SHP77 treated with DMSO at 0.1 percent for 48 hours (cell line): ENCODE measurements around the gene CRTAC1.

Experiments used
- DNase-seq: peaks from one replicate; lab custom pipeline; 2025; lab: John Stamatoyannopoulos, UW

The CRTAC1 gene, protein sequence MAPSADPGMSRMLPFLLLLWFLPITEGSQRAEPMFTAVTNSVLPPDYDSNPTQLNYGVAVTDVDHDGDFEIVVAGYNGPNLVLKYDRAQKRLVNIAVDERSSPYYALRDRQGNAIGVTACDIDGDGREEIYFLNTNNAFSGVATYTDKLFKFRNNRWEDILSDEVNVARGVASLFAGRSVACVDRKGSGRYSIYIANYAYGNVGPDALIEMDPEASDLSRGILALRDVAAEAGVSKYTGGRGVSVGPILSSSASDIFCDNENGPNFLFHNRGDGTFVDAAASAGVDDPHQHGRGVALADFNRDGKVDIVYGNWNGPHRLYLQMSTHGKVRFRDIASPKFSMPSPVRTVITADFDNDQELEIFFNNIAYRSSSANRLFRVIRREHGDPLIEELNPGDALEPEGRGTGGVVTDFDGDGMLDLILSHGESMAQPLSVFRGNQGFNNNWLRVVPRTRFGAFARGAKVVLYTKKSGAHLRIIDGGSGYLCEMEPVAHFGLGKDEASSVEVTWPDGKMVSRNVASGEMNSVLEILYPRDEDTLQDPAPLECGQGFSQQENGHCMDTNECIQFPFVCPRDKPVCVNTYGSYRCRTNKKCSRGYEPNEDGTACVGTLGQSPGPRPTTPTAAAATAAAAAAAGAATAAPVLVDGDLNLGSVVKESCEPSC

DNA sequence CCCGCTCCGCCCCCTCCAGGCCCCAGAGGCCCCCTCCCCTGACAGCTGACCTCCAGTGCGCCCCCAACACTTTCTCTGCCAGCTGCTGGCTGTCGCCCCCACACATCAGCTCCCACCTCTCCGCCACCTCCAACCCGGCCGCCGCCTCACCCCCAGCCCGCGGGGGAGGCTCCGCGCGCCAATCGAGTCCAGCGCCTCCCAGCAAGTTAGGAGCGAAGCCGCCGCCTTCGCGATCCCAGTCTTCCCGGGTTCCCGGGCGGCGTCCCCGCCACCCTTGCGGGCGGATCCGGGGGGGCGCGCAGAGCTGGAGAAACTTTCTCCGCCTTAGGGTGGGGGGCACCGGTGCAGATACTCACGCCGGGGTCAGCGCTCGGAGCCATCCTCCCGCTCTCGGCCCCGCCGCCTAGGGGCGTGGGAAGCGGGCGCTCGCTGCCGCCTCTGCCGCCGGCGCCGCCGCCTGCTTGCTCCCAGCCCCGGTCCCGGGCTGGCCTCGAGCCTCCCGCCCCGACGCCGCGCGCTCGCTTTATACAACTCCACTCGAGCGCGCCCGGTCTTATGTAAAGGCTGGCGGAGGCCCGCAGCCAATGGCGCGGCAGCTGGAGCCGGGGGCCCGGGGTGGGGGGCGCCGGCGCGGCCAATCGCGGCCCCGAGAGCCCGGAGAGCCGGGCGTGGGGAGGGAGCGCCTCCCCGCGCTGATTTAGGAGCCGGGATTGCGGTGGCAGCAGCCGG is at the start of gene CRTAC1:
Gene CRTAC1 (minus strand): TSS at position 529 of the 729 bp plus-strand sequence. CDS start 149 bp downstream, at position 380.
- no peak for DNase-seq

DNA sequence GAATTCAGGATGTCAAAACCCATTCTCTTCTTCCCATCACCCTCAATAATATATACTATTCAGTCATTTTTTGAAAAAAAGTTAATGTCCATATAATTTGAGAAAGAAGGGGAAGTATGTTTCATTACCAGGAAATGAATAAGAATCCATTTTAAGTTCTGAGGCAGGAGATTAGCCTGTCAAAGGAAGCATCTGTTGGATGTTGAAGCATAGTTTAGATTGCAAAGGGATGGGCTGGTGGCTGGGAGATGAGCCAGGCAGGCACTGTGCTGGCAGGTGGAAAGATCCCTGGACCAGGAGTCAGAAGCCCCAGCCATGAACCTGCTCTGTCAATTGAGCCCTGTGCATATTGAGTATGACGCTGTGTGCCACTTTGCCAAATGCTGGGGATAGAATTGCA is 48.4 kb upstream of the CRTAC1 start:
- DNase-seq = no peak

DNA sequence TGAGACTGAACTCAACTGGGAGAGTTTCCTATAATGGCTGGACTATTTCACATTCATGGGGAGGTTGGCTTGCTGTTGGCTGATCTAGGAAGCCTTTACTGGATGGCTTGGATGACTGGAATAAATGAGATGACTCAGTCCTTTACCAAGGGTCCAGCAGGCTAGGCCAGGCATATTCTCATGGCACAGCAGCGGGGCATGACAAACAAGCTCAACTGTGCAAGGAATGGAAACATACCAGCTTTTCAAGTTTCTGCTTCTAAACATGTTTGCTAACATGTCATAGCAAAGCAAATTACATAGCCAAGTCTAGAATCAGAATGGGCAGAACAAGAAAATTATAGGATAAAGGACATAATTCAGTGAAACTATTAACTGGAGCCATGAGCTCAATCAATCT is 46.8 kb upstream of the CRTAC1 start:
- DNase-seq = no peak

DNA sequence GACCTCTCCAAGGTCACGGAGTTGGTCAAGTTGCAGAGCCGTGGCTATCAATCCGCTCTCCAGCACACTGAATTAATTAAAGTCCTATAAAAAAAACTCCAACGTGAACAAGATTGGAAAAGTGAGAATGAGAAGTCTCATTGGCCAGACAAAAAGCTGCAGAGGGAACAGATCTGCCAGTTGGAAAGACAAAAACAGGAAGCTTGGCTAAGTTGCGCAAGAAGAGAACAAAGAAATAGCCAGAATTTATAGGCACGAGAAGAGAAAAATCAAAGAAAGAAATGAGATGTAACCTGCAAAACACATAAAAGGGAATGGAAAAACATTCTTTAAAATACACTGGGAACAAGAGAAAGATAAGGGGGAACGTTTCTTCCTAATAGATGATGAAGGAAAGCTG is 45.7 kb upstream of the CRTAC1 start:
- no peak for DNase-seq

DNA sequence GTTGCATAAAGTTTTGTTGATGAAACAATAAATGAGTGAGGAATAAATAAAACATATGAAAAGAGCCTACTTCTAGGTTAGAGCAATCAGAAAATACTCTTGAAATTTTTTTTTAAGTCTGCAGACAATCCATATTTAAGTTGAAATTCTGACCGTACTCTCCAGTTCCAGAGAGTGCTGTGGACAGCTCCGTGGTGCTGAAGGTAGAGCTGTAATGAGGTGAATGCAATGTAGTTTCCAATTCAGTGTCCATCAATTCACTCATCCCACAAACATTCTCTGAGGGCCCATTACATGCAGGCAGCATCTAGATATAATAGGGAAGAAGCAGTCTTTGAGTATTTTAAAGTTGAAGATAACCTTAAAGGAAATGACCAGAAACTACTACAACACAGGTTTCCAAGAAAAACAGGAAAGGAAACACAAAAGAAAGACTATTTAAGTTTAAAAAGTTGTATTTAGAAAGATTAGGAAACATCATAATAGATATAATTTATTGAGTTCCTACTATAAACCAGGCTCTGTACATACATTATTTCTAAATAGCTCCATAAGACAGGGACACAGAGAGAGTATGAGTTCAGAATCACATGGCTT is 44.0 kb upstream of the CRTAC1 start:
- DNase-seq = no peak

DNA sequence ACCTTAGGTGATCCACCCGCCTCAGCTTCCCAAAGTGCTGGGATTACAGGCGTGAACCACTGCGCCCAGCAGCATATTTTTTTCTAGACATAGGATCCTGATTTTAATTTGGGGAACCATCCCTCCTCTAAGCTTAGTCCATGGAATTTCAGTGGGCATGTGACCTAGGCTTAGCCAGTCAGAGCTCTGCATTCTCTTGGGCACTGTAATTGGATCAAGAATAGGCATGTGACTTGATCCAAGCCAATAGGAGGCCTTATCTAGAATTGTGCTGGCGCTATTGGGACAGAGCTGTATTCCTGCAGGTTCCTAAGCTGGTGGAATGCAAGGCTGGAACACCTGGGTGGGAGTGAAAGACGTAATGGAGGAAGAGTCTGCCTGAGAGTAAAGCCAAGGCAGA is 36.7 kb upstream of the CRTAC1 start:
- no peak for DNase-seq

DNA sequence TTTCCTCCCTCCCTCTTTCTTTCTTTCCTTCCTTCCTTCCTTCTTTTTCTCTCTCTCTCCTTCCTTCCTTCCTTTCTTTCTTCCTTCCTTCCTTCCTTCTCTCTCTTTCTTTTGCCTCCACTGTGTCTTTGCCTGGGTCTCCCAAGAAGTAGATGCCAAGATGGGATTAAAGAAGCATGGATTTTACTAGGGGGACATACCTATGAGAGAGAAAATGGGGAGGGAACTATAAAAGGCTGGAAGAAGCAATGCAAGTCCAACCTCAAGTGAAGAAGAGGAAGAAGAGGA is 33.3 kb upstream of the CRTAC1 start:
- DNase-seq = no peak

DNA sequence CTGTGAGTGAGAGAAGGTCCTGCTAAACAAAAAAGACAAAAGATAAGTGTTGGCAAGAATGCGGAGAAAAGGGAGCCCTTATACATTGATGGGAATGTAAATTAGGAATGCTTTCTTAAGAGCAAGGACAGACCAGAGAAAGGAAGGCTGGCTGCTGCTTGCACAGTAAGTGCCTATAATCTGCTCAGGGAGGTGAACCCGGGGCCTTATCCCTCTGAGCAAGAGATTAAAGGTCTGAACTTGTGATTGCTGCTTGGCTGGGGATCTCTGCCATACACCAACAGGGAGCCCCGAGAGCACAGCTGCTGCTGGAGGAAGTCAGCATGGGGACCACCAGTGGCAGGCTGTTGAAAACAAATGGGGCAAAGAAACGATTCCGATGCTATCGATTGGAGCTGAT is 32.0 kb upstream of the CRTAC1 start:
- DNase-seq = no peak

DNA sequence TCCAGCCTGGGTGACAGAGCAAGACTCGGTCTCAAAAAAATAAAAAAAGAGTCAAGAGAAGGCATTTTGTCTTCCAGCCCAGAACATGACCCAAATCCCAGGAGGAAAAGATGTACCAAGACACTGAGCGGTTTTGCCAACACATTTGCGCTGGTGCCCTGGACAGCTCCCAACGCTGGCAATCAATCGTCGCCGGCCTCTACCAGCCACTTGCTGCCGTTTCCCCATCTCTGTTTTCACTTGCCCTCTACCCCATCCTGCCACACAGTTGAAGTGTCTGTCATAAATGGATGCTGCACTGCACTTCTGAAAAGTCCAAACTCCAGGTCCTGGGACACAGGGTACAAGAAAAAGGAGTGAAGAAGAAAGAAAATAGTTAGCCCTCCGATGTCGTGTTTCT is 29.7 kb upstream of the CRTAC1 start:
- DNase-seq = no peak

DNA sequence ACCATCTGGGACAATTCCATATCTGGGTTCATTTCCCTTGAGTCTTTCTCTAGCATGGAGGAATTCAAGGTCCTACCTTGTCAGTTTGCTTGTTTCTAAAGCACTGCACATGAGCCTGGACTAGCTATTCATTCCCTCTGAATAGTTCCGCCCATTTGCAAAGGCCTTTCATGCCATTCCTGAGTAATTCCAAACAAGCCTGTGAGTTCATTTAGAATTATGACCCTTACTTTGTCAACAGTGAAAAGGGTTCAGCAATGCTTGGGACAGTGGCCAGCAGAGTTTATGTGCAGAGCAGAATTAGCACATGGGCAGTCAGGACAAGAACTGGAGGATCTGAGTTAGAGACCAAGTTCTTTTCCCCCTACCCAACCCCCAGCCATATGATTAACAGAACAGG is 27.9 kb upstream of the CRTAC1 start:
- no peak for DNase-seq

DNA sequence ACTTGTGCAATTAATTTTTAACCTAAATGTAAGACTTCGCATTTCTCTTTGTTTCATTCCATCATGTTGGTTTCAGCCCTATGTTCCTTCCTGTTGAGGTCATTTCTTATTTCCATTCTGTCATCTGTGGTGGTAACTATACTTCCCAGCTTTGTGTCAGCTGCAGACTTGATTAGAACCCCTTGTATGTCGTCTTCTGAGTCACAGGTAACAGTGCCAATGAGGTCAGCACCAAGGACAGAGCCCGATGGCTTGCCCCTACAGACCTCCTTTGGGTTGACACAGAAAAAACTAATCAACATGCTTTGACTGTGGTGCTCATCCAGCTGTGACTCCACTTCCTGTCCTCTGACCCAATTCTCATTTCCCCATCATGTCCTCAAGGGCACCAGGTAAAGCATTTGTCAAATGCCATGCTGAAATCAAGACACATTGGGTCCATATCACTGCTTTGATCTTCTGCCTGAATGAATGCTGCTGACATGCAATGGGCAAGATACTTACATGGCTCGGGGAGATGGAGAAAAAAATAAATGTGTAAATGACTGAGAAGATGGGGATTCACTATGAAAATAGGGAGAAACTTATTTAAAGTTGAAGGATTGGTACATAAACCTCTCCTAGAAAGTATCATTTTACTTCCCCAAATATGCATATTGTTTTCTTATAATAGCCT is 25.6 kb upstream of the CRTAC1 start:
- no peak for DNase-seq

DNA sequence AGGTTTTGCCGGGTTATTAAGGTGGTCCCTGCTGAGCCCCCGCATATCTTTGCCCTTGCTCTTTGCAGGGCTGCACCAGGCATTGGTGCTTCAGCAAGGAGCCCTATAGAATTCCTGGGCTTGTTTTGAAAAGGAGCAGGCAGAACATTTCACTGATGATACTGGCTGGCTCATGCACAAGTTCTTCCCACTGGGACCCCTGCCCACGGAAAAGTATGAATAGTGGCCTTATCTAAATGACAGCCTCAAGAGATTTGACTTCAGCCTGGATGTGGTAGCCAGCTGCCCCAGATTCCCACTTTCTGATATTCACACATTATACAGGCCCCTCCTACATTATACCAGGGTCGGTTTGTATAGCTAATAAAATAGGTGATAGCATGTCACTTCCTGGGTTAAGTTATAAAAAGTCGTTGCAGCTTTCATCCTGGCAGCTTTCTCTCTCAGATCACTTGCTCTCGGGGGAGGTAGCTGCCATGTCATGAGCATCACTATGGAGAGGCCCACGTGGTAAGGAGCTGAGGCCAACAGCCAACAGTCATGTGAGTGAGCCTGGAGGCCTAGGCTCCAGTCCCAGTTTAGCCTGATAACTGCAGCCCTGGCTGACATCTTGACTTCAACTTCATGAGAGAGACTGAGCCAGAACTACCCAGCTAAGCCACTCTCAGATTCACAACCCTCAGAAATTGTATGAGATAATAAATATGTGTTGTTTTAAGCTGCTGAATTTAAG is 16.8 kb upstream of the CRTAC1 start:
- no peak for DNase-seq

DNA sequence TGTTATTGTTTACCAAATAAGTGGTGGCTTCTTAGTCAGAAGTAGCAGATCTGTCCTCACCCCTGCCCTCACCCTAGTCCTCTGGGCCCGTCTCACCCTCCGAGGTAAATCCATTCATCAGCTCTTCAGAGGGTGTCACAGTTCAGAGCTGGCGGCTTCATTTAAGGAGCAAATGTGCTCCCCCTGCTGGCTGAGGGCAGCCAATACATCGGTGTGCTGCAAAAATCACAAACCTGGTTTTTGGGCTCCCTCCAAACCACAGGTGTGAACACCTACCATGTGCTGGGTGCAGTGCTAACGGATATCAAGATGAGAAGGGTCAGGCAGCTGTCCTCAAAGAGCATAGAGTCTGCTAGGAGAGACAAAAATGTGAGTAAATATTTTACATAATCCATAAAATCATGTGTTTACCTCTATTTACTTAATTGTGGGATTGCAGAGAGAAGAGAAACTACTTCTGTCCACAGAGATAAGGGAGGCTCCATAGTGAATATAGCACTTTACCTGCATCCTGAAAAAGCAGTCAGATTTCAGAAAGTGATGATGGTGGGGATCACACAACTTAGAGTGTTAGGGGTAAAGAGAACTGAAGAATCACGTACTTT is 15.5 kb upstream of the CRTAC1 start:
- peak; percentile 6 for DNase-seq

DNA sequence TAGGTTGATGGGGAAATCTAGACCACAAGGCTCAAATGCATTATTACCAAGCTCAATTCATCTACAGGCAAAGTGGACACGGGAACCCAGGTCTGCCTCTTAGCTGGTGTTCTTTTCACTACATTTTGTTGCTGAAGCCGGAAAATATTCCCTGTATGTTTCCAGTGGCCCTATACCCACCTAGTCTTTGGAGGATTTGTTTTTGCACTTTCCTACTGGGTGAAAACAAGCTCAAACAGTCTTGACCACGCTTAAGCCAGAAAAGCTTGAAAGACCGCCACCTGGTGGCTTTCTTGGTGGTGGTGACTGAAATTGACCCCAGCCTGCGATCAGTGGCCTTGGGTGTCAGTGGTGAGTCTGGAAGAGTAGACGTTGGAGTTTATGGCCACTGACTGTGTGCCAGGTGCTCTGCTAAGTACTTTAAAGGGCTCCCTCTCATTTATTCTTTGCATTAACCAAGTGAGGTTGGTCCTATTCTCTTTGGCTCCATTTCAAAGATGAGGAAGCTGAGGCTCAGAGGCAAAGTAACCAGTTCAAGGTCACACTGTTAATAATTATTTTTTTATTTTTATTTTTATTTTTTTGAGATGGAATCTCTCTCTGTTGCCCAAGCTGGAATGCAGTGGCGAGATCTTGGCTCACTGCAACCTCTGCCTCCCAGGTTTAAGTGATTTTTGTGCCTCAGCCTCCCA is 11.1 kb upstream of the CRTAC1 start:
- DNase-seq = peak; percentile 60

DNA sequence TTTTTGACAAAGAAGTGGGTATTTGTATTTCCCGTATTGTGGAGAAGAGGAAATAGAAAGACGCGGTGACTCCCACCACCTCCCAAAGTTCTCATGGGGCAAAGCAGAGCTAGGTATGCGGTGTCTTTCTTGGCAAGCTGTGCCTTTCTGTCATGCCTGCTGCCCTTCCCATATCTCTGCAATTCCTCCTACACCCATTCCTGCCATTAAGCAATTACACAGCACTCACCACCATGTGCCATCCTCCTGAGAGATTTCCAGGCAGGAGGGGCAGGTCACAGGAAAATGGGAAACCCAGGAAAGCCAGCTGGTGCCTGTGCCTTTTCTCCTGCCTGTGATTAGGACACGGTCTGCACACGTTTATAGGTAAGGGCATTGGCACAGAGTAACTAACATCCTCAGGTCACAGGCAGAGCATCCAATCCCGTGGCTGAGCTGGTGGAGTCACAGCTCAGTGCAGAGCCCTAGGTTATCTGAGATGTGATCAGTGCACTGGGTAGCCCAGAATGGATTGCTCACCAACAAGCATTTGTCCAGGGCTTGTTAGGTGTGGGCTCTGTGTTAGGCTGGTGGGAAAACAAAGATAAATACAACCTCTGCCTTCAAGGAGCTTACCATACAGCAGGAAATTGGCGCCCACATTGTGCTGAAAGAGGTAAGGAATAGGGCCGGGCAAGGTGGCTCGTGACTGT is 9.4 kb upstream of the CRTAC1 start:
- DNase-seq = no peak

DNA sequence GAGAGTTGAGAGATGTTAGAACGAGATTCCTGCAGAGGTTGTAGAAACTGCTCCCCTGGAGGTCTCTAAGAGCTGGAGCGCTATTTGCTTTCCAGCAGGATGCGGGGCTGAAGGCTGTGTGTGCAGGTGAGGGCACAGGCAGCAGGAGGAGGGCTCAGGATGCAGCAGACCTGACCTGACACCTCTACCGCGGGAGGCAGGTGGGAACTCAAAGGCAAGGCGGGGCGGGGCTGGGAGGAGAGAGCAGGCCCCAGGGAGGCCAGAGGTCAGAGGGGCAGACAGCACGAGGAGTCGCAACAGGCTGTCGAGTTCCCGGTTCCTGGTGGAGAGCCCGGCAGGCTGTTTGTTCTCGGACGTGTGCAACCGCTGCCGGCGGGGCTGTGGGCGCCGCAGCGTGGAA is 7.9 kb upstream of the CRTAC1 start:
- DNase-seq = no peak

DNA sequence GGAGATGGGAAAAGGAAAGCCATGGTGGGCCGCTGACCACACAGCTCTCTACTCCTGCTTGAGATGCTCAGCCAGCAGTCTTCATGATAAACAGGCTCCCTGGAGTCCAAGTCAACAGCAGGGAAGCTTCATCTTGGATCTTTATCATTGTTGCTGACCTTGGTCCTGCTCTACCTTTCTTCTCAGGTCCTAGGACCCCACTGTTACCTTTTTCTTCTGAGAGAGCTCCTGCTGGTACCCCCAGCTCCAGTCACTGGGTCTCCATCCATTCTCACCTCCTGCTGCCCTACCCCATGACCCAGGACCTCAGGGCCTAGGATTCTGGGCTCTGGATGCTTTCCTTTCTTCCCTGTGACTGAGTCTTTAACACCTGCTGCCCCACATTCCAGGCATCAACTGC is 5.2 kb upstream of the CRTAC1 start:
- DNase-seq = no peak

DNA sequence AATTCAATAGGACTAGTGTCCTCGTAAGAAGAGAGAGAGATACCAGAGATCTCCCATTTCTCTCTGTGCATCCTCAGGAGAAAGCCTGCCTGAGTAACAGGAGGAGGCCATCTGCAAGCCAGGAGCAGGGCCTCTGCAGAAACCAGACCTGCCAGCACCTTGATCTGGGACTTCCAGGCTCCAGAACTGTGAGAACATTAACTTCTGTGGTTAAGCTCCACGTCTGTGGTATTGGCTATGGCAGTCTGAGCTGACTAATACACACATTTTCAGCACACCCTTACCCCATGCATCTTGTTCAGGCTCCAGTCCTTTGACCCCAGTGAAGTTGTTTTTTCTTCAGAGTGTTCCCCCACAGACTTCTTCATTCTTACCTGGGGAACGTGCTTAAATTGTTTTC is 3.1 kb upstream of the CRTAC1 start:
- no peak for DNase-seq

DNA sequence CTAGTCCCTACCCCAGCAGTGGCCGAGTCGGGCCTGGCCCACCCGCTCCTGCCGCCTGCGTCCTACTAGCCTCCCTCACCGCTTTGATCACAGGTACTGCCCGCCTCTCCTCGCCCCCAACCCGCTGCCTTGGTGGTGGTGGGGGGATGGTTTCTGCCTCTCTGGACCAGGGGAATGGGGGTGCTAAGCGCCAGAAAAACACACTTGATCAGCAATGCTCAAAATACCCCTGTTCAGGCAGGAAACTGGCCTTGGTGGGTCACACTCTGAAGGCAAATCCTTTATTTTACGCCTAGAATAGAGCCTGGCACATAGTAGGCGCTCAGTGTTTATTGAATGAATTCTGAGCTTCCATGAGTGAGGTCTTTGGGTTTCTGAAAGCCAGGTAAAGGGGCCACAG is 1.0 kb upstream of the CRTAC1 start:
- no peak for DNase-seq

DNA sequence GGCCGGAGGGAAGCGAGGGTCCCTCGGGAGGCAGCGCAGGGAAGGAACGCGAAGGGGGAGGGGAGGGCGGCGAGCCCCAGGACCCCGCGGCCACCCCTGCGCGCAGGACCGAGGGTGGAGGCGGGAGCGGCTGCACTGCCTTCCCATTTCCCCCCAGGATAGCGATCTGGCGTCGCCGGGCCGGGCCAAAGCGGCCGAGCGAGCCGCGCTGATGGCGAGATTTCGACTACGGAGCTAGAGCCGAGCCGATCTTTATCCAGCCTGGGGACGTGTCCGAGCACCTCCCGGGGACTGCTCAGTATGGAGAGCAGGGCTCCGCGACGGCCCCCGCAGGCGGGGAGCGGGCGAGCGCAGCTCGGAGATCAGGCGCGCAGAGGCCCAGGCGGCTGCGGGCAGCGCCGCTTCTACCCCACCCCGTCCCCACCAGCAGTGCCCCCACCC is 590 bp upstream of the CRTAC1 start:
- no peak for DNase-seq
